Nephron progenitor cell (in vitro differentiated cells): ENCODE results near the gene RANBP1.
"Not testable (repeated sequence)": the region's sequence is repeated elsewhere in the genome, so short reads cannot be mapped to it uniquely, and the experiment has no call there.

Experiments used
- DNase-seq: peaks from one replicate; pipeline ENCODE4 v3.0.0; 2021
- H3K27ac Mint-ChIP-seq: 2 replicates; pipeline ENCODE4 v1.8.0; 2021; ENCODE audit warnings: mild to moderate bottlenecking, moderate library complexity, mixed read lengths
- H3K27me3 Mint-ChIP-seq: 2 replicates; pipeline ENCODE4 v1.8.0; 2021; ENCODE audit warnings: mild to moderate bottlenecking, low read depth, mixed read lengths; ENCODE audit not compliant: poor library complexity
- H3K36me3 Mint-ChIP-seq: 2 replicates; pipeline ENCODE4 v1.8.0; 2021; ENCODE audit warnings: low read depth, mixed read lengths
- H3K4me1 Mint-ChIP-seq: 2 replicates; pipeline ENCODE4 v1.8.0; 2021; ENCODE audit warnings: mixed read lengths
- H3K4me3 Mint-ChIP-seq: 2 replicates; pipeline ENCODE4 v1.8.0; 2021; ENCODE audit warnings: mild to moderate bottlenecking, moderate library complexity, mixed read lengths
- H3K9me3 Mint-ChIP-seq: 2 replicates; pipeline ENCODE4 v1.8.0; 2021; ENCODE audit warnings: mild to moderate bottlenecking, moderate library complexity, mixed read lengths
- CTCF ChIP-seq: fragments of 200-600 bp; sonication (generic); IDR thresholded peaks from 2 replicates; pipeline ENCODE4 v1.5.0; 2021; ENCODE audit warnings: antibody characterized with exemption

Gene RANBP1

GRCh38 chr22:20158391-20159036 lies 42.6 kb downstream of the RANBP1 start:
- DNase-seq, result no peak
- TF ChIP-seq CTCF, result no peak
- Mint-ChIP-seq H3K4me1 (peaks cover 19% of the 10 kb centered on the region), H3K27me3 (peaks cover 21% of the 10 kb centered on the region), H3K36me3 (no peaks in the 10 kb centered on the region), H3K27ac (no peak overlapping the region), H3K4me3 (no peak overlapping the region), H3K9me3 (no peaks in the 10 kb centered on the region)

- Mint-ChIP-seq H3K4me3 (no peak overlapping the region), H3K27me3 (peaks cover 15% of the 10 kb centered on the region), H3K9me3 (peaks cover 1% of the 10 kb centered on the region), H3K36me3 (no peaks in the 10 kb centered on the region), H3K4me1 (peaks cover 14% of the 10 kb centered on the region), H3K27ac (no peak overlapping the region)
- DNase-seq, result peak; percentile 56
- TF ChIP-seq CTCF, result no peak
These were observed 43.2 kb downstream of the RANBP1 start for GRCh38 chr22:20159076-20159475.

- H3K9me3 Mint-ChIP-seq, DNase-seq, H3K36me3 Mint-ChIP-seq, H3K27ac Mint-ChIP-seq, H3K4me3 Mint-ChIP-seq: not testable (repeated sequence)
- Mint-ChIP-seq H3K27me3 (peaks cover 15% of the 10 kb centered on the region), H3K4me1 (peaks cover 12% of the 10 kb centered on the region)
These were observed 43.6 kb downstream of the RANBP1 start for GRCh38 chr22:20159531-20159930.

GRCh38 chr22:20160041-20160440 lies 44.1 kb downstream of the RANBP1 start:
- H3K36me3 Mint-ChIP-seq, result no peaks in the 10 kb centered on the region
- H3K4me1 Mint-ChIP-seq, result peaks cover 12% of the 10 kb centered on the region
- H3K9me3 Mint-ChIP-seq, result peaks cover 5% of the 10 kb centered on the region
- H3K27me3 Mint-ChIP-seq, result peaks cover 18% of the 10 kb centered on the region
- H3K4me3 Mint-ChIP-seq, result no peak overlapping the region
- no peak overlapping the region for H3K27ac Mint-ChIP-seq
- no peak for DNase-seq
- TF ChIP-seq CTCF, result no peak

- Mint-ChIP-seq H3K27ac (no peak overlapping the region), H3K4me3 (no peak overlapping the region), H3K4me1 (no peaks in the 10 kb centered on the region), H3K36me3 (no peaks in the 10 kb centered on the region), H3K9me3 (peaks cover 5% of the 10 kb centered on the region), H3K27me3 (peaks cover 23% of the 10 kb centered on the region)
- no peak for DNase-seq
- no peak for TF ChIP-seq CTCF
These were observed 49.0 kb downstream of the RANBP1 start for GRCh38 chr22:20164863-20165262.

- H3K4me1 Mint-ChIP-seq, result peaks cover 2% of the 10 kb centered on the region
- TF ChIP-seq CTCF, result no peak
- no peak for DNase-seq
- H3K36me3 Mint-ChIP-seq, result no peaks in the 10 kb centered on the region
- peaks cover 5% of the 10 kb centered on the region for H3K9me3 Mint-ChIP-seq
- no peak overlapping the region for H3K4me3 Mint-ChIP-seq
- H3K27ac Mint-ChIP-seq, result no peak overlapping the region
- H3K27me3 Mint-ChIP-seq, result peaks cover 18% of the 10 kb centered on the region
These were observed 49.5 kb downstream of the RANBP1 start for GRCh38 chr22:20165421-20165820.
